ENCODE results near the gene CYP2F1.

The CYP2F1 gene

GRCh38 chr19:41175801-41176777, 61.9 kb downstream of the CYP2F1 start:
- Mint-ChIP-seq H3K4me3 (no peak overlapping the region), H3K27me3 (peaks cover 10 to 21% of the 10 kb centered on the region in 2 donors), H3K27ac (peak overlapping the region; percentile 21), H3K9me3 (no peaks in the 10 kb centered on the region), H3K4me1 (peaks cover 9 to 13% of the 10 kb centered on the region in 2 donors), H3K36me3 (no peaks in the 10 kb centered on the region)
- DNase-seq (no peak), ATAC-seq (replicated peaks) (peak; percentile 71 to 77)

All from stimulated activated naive B cell treated with anti-CD40 and anti-IgM and Interleukin-4, amounts not matched to agents 10 μg/mL and 1 μg/mL and 100 μg/mL, for 72 hours (primary cell).